ENCODE data around the gene CADPS2.

Gene CADPS2

GRCh38 chr7:122305475-122306319, 580.6 kb downstream of the CADPS2 start:
- no peak for ATAC-seq
- TF ChIP-seq ZNF8 (CRISPR knock-in tag; IDR thresholded peaks at IDR 0.05) (no peak), GLIS3 (CRISPR knock-in tag; IDR thresholded peaks at IDR 0.05) (no peak), OSR1 (CRISPR knock-in tag; IDR thresholded peaks at IDR 0.05) (no peak), PPARA (CRISPR knock-in tag; IDR thresholded peaks at IDR 0.05; ENCODE audit: borderline replicate concordance) (no peak), ZNF70 (CRISPR knock-in tag; IDR thresholded peaks at IDR 0.05) (no peak), TSHZ2 (CRISPR knock-in tag; IDR thresholded peaks at IDR 0.05) (no peak), TOX (CRISPR knock-in tag; IDR thresholded peaks at IDR 0.05; ENCODE audit: borderline replicate concordance) (no peak), ESRRG (CRISPR knock-in tag; IDR thresholded peaks at IDR 0.05) (no peak), CSRNP3 (CRISPR knock-in tag; IDR thresholded peaks at IDR 0.05) (no peak), ZNF565 (CRISPR knock-in tag; conservative IDR thresholded peaks at IDR 0.05; ENCODE audit: low read depth) (no peak), ZFP3 (CRISPR knock-in tag; IDR thresholded peaks at IDR 0.05) (no peak), ARNTL (CRISPR knock-in tag; IDR thresholded peaks at IDR 0.05; ENCODE audit: borderline replicate concordance, low read depth) (no peak), ISL1 (CRISPR knock-in tag; IDR thresholded peaks at IDR 0.05) (no peak), POU6F1 (CRISPR knock-in tag; IDR thresholded peaks at IDR 0.05; ENCODE audit: borderline replicate concordance, low read depth) (no peak), ZFP30 (CRISPR knock-in tag; IDR thresholded peaks at IDR 0.05) (no peak), SNAI2 (CRISPR knock-in tag; IDR thresholded peaks at IDR 0.05) (no peak)
- TF ChIP-seq, protein P1, sequence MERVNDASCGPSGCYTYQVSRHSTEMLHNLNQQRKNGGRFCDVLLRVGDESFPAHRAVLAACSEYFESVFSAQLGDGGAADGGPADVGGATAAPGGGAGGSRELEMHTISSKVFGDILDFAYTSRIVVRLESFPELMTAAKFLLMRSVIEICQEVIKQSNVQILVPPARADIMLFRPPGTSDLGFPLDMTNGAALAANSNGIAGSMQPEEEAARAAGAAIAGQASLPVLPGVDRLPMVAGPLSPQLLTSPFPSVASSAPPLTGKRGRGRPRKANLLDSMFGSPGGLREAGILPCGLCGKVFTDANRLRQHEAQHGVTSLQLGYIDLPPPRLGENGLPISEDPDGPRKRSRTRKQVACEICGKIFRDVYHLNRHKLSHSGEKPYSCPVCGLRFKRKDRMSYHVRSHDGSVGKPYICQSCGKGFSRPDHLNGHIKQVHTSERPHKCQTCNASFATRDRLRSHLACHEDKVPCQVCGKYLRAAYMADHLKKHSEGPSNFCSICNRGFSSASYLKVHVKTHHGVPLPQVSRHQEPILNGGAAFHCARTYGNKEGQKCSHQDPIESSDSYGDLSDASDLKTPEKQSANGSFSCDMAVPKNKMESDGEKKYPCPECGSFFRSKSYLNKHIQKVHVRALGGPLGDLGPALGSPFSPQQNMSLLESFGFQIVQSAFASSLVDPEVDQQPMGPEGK (CRISPR knock-in tag; IDR thresholded peaks at IDR 0.05; ENCODE audit: borderline replicate concordance) = no peak
- TF ChIP-seq, protein P2, sequence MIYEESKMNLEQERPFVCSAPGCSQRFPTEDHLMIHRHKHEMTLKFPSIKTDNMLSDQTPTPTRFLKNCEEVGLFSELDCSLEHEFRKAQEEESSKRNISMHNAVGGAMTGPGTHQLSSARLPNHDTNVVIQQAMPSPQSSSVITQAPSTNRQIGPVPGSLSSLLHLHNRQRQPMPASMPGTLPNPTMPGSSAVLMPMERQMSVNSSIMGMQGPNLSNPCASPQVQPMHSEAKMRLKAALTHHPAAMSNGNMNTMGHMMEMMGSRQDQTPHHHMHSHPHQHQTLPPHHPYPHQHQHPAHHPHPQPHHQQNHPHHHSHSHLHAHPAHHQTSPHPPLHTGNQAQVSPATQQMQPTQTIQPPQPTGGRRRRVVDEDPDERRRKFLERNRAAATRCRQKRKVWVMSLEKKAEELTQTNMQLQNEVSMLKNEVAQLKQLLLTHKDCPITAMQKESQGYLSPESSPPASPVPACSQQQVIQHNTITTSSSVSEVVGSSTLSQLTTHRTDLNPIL (CRISPR knock-in tag; IDR thresholded peaks at IDR 0.05; ENCODE audit: low read depth) = no peak

GRCh38 chr7:122304996-122305421, 581.3 kb downstream of the CADPS2 start:
- TF ChIP-seq PPARA (CRISPR knock-in tag; IDR thresholded peaks at IDR 0.05; ENCODE audit: borderline replicate concordance) = no peak
- TF ChIP-seq ZNF565 (CRISPR knock-in tag; conservative IDR thresholded peaks at IDR 0.05; ENCODE audit: low read depth) = no peak
- TF ChIP-seq ZC3H10 (CRISPR knock-in tag; IDR thresholded peaks at IDR 0.05) = no peak
- no peak for TF ChIP-seq ISL1 (CRISPR knock-in tag; IDR thresholded peaks at IDR 0.05)
- TF ChIP-seq OSR1 (CRISPR knock-in tag; IDR thresholded peaks at IDR 0.05) = no peak
- no peak for TF ChIP-seq CSDC2 (CRISPR knock-in tag; IDR thresholded peaks at IDR 0.05)
- no peak for TF ChIP-seq POU6F1 (CRISPR knock-in tag; IDR thresholded peaks at IDR 0.05; ENCODE audit: borderline replicate concordance, low read depth)
- no peak for TF ChIP-seq CSRNP3 (CRISPR knock-in tag; IDR thresholded peaks at IDR 0.05)
- TF ChIP-seq ZFP30 (CRISPR knock-in tag; IDR thresholded peaks at IDR 0.05) = no peak
- TF ChIP-seq RARB (CRISPR knock-in tag; IDR thresholded peaks at IDR 0.05) = no peak
- no peak for TF ChIP-seq TOX (CRISPR knock-in tag; IDR thresholded peaks at IDR 0.05; ENCODE audit: borderline replicate concordance)
- TF ChIP-seq, protein P2 (CRISPR knock-in tag; IDR thresholded peaks at IDR 0.05; ENCODE audit: low read depth) = no peak
- TF ChIP-seq BACH2 (CRISPR knock-in tag; IDR thresholded peaks at IDR 0.05; ENCODE audit: borderline replicate concordance) = no peak
- ATAC-seq = no peak

Measured in SK-N-SH treated with all-trans-retinoic acid at 6 μM for 48 hours (cell line).